HG03139 (cell line): Measurements from ENCODE around the gene TMEM45B.
"Not testable (repeated sequence)": the region's sequence is repeated elsewhere in the genome, so short reads cannot be mapped to it uniquely, and the experiment has no call there.

Experiments
- ATAC-seq: cut with Tn5 transposase; IDR thresholded peaks from one replicate; pipeline ENCODE4 v1.9.1; 2021; ENCODE audit not compliant: unreplicated experiment

The TMEM45B gene

DNA sequence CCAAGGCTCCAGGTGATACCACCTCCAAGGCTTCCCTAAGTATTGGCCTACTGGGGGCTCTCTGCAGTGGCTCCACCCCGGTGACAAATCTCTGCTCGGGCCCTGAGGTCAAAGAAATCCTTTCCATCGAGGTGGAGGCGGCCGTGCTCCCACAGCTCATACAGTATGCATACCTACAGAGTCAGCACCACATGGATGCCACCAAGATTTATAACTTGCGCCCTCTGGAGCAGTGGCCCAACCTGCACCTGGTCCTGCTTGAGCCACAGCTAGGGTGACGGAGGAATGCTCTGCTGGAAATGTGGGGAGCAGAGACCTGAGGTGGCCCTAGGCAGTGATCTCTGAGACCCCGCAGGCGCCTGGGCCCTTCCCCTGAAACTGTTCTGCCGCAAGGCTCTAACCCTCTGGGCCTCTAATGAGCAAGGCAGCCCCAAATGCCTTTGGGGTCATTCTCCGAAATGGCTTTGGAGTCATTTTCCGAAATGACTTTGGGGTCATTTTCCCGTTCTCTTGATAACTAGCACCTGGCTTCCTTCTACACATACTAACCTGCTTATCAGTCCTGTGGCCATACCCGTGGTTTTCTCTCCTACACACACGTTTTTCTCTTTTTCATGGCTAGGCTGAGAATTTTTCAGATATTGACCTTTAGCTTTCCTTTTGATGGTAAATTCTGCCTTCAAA lies 33.9 kb downstream of the TMEM45B start:
- no peak for ATAC-seq

DNA sequence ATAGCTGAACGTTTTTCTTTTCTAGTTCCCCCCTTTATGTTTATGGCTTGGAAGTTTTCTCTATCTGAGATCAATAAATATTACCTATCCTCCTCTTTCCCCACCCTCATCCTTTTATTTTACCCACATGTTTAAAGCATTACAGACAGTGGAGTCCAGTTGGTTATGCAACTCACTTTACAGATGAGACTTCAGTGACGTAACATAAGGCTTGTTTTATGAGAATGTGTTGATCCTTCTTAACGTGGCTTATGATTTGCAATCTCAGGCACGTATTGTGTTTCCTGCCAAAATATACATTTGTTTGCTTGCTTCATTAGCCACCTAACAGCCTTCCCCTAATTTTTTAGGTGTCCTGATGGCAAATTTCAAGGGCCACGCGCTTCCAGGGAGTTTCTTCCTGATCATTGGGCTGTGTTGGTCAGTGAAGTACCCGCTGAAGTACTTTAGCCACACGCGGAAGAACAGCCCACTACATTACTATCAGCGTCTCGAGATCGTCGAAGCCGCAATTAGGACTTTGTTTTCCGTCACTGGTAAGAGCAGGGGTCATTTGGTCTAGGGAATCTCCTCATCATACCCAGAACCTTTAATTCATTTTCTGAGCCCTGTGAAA lies 36.6 kb downstream of the TMEM45B start:
- no peak for ATAC-seq

DNA sequence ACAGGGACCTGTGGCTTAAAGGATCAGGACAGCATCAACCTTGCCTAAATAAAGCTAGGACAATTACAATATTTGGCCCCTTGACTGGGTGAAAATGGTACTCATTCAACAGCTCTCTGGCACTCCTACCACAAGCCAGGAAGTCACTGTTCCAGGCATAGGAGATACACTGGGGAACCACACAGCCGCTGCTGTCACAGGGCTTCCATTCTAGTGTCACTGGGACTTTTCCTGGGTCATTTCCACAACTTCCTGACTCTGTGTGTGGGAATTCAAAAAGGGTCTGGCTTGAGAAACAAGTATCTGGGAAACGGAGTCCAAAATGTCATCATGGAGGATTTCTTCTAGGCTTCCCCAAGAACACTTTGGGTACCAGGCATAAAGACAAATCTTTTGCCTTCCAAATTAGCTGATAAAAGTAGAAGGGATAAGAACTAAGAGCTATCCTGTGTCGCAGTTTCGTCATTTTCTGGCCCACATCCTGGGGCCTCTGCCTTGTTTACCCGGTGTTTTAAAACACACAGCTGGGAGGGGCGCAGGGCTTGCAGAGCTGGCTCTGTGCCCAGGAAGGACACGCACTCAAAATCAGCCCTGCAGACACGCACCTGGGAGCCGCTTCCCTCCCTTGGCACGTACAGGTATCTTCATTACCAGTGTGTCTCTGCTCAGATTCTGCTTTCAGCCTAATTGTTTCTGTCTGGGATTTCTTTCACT lies 38.0 kb downstream of the TMEM45B start:
- no peak for ATAC-seq

DNA sequence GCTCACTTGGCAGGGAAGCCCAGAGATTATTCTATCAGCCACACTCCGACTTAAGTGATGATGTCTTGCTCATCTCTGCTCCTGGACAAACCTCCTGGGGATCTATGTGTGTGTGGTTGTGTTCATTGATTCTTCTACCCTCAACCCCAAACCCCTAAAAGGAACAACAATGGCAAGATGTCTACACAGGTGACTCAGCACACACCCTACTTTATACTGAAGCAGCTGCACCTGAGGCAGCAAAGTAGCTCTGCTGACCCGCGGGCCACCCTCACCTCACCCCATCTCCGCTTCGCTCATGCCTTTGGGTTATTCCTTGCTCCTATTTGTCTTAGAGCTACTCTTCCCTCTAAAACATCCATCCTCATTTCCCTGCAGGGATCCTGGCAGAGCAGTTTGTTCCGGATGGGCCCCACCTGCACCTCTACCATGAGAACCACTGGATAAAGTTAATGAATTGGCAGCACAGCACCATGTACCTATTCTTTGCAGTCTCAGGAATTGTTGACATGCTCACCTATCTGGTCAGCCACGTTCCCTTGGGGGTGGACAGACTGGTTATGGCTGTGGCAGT lies 38.7 kb downstream of the TMEM45B start:
- ATAC-seq: no peak

DNA sequence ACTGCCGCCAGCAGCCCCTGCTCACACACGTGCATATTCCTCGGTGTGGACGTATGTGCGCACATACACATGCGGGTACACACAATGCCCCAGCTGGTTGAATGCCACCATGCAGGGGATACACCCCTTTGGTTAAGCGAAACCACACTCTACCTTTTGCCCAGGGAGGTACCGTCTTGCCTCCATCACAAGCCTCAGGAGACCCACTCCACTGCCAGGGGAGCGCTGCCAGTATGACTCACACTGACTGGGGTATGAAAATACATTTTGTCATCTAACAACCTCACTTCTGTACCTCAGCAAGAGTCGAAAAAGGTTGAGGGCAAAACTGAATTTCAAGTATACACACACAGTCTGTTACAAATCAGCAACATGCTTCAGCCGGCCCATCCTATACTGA lies 39.4 kb downstream of the TMEM45B start:
- no peak for ATAC-seq

DNA sequence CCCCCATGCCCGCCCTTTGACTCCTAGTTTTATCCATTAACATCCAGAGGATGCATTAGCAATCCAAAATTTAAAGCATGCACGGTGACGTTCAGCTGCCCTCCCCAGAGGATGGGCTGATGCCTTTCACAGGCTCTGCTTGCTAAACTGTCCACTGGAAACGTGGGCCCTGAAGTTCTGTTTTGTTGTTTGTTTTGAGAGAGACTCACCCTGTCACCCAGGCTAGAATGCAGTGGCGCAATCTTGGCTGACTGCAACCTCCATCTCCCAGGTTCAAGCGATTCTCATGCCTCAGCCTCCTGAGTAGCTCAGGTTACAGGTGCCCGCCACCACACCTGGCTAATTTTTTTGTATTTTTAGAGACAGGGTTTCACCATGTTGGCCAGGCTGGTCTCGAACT lies 40.4 kb downstream of the TMEM45B start:
- no peak for ATAC-seq

DNA sequence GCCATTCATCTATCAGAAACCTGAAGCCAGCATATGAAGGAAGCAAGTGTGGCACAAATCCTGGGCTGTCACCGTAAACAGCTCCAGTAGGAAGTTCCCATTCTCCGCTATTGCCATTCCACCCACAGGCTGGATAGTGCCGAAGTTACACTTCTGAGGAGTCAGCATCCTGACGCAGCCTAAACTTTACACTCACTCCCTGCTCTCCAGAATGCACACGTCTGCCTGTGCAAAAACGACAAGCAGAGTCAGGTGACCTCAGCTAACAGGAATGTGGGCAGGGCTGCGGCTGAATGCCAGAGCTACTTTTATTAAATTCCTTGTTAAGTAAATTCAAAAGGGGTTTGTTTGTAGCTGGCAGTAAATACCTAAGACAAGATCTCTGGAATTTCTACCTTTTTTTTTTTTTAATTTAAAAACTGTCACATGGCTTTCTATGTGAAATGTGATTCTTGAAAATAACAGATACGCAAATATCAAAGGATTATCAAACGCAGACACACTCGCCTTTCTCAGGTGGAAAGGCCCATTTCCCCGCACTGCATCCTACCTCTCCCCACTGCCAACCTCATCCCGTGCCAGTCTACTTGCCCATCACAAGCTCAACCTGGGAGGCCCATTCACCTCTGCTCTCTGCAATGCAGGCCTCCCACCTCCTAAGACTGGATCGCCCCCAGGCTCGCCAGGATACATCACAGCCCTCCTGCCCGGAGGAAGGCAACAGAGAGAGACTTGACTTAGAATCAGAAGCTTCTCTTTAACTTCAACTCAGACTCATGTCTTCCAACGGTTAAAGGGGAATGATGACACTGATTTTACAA lies 46.3 kb downstream of the TMEM45B start:
- no peak for ATAC-seq

DNA sequence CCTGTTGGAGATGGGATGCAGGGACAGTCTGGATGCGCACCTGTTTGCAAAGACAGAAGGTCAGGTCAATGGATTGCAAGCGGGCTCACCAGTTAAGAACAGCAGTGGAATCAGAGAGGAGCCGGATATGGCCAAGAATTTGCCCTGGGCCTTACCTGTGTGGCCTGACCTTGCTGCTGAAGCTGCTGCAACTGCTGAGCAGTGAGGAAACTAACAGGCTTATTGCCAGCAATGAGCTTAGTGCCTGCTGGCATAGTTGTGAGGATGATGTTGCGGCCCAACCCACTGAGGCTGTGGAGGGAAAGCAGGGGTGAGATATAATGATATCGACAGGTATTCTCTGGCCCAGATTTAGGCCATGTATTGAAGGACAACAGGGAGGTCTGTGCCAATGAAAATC lies 49.2 kb downstream of the TMEM45B start:
- no peak for ATAC-seq

DNA sequence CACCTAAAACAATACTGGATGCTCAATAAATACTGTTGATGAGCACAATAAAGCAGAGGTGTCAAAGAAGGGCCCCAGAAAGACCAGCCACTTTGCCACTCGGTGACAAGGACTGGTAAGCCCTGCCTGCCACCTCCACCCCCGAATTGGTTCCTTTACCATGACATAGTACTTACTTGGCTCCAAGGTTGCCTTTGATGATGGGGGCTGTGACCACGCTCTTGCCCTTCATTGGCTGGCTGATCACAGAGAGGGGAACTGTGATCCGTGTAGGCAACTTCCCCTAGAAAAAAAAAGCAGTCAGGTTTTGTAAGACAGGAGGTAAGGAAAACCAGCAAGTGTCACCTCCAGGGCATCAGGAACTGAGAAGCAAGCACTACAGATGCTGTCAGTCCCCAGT lies 50.1 kb downstream of the TMEM45B start:
- no peak for ATAC-seq

DNA sequence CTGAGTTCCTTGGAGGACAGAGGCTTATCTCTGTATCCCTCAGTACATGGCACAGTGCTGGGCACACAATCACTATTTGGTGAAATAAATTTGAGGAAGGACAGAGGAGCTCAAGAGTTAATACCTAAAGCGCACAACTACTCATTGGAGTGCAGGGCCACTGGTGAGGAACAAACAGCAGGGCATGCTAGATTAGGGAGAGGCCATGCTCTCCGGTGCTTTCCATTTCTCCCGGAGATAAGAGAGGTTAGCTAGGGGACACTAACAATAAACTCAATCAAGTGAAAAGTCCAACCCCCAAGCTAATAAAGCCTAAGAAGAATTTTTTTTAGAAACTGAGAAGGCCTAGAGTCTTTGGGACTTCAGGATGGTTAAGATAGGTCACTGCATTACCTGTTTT lies 50.7 kb downstream of the TMEM45B start:
- ATAC-seq: no peak

DNA sequence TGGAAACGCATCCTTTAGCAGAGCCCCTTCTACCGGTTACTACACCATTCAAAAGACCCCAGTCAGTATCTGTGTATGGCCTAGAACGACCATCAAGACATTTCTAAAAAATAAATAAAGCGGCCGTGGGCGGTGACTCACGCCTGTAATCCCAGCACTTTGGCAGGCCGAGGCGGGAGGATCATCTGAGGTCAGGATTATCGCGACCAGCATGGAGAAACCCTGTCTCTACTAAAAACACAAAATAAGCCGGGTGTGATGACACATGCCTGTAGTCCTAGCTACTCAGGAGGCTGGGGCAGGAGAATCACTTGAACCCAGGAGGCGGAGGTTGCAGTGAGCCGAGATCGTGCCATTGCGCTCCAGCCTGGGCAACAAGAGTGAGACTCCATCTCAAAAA lies 53.0 kb downstream of the TMEM45B start:
- not testable (repeated sequence) for ATAC-seq

DNA sequence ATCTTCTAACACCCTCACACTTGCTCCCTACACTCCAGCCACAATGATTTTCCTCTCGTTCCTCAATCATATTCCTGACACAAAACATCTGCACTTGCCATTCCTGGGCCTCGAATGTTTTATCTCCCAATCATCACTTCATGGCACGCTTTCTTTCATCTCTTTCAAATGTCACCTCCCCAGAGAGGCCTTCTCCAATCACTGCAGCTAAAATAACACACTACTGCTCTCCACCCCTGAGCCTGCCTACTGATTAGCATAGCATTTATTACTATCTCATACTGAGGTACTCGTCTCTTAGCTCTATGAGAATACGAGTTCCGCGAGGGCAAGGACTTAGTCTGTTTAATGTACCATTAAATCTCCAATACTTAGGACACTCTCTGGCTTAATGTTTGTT lies 56.3 kb downstream of the TMEM45B start:
- ATAC-seq: no peak

DNA sequence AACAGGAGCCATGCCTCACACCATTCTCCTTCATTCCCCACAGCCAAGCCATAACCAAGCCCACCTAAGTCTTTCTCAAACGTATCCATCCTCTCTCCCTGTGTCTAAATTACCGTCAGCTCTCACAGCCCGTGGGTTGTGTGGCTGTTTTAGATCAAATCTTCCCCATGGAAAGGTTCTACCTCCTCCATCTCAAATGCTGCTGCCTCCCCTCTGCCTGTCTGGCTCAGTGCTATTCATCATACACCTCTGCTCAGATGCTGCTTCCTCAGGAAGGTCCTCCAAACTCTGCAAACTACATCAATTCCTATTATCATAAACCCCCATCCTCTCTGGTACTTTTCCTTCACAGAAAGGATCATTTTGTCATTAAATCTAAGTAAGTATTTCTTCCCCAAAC lies 64.7 kb downstream of the TMEM45B start:
- ATAC-seq: no peak

DNA sequence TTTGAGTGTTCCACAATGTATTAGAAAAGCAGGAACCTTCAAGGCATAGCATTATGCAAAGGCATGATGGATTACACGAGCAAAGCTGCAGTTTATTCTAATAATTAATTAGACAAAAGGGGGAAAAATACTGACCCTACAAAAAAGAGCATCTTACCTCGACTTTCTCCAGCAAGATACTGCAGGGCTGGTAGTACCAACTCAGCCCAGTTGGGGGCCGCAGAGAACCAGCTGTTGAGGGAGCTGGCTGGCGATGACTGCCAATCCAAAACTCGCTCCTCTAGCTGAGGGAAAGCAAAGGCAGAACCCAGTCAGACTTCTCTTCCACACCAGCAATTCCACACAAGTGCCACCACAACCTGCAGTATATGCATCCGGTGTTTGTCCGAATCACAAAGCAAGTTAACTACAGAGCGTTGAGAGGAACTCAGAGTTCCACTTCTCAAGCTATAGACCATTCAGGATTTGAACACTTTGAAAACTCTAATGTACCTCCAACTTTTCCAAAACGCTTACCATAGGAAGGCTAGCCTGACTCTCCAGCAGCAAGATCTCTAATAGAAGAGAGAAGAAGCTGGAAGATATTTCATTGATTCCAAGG lies 66.0 kb downstream of the TMEM45B start:
- peak; percentile 71 for ATAC-seq

DNA sequence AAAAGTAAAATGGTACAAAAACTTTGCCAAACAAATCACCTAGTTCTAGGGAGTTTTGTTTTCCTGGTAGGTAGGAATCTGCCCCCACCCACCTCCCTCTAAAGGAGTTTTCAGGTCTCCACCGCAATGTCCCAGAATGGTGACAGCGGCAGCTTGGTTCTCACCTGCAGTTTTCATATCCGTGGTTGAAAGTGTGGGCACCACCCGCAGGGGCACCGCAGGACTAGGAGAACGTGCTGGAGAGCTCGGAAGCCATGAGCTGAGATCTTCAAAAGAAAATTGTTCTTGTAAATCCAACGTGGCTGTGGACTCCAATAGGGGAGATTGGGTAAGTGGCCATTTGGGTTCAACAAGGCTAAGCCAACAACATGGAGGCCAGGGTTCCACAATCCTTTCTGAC lies 68.9 kb downstream of the TMEM45B start:
- no peak for ATAC-seq

DNA sequence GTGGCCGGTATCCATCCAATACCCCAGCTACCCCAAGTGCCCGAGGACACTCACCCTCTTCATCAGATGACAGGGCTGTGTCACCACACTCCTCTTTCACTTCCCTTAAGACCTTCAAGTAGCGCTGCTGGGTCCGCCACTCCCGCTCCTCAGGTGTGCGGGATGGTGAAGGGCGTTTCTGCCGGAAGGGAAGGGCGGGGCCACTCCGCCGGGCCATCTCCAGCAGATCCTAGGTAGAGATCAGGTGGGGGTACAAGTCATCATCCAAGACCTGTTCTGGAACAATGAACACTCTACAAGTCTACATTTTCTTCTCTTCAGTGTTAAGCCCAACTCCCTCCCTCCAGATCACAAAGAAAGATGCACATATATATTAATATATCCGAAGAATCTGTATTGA lies 69.7 kb downstream of the TMEM45B start:
- no peak for ATAC-seq

DNA sequence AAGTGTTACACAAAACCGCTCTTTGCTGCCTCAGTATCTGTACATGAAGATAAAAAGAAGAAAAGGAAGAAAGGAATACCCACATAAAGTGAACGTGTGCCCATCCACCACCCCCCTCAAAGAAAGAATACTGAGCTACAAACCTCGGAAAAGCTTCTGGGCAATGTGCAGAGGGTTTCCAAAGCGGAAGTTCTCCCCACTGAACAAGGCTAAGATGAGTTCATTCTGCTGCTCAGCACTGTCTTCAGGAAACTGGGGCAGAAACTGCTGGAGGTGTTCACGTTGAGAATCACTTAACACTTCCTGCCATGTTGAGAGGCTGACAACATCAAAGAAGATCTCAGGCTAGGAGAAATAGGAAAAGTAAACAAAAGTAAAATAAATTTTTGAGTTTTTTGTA lies 72.8 kb downstream of the TMEM45B start:
- no peak for ATAC-seq

DNA sequence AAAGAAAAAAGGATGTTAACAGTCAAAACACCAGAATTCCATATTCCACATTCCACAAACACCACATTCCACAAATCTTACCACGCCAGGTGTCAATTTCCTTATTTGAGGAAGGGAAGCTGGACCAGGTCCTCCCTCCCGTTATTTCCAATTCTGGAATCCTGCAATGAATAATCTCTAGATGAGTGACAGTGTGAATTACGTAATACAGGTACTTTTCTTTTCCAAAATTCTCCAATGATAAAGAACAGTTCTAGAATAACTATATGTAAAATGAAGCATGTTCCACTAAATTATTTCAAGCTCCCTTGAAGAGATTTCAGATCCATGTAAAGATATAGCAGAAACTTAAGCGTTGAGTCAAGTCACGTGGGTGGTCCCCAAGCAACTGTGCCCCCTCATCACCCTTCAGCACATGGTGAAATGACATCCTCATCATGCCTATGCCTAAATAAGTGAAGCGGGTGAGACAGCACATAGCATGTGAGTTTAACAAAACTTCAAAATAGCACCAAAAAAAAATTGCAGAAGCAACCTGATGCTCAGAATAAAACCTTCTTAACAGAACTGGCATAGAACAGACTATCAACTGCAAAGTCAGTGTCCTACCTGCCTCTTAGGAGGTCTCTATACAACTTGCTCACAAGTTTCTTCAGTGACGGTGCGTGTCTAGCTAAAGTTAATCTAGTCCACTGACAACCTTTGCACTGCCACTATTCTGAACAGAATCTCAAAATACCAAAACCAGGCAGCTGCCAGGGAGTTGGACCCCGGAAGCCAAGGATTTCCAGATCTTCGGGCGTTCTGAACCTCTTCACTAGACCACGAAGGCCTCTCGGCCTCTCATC lies 78.9 kb downstream of the TMEM45B start:
- ATAC-seq: peak; percentile 16

DNA sequence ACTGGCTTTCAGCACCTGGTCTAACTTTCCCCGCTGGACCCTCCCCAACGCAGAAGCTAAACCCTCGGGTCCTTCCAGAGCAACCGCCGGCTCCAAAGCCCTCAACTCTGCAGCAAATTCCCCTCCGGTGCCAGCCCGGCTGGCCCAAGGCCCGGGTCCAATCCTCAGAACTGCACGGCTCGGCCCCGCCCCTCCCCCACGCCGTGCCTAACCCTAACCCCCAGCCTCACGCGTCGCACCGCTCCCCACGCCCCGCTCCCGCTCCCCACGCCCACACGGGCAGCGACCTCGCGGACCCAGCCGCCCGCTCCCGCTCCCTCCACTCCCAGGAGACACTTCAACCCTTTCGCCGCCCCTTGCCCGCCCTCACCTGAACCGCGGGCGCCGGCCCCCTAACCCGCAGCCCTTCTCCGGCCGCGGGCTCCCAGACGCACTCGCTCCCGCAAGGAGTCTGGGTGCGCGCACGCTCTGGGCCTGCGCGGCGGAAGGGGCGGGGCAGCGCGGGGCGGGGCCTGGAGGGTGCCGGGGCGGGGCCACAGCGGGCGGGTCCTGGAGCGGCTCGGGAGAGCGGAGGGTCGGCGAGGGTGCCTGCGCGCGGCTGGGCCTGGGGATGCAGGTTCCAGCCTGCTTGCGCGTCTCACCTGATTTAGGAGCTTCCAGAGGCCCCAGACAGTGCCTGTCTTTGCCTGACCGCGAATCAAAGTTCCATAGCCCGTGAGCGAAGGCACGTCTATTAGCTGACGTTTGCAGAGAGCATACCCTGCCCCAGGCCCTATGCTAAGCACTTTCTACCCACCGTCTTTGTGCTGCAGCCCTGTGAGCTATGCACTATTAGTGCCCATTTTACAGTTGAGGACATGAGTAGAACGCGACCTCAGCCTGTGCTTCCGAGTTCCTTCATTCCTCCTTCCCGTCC lies 79.7 kb downstream of the TMEM45B start, which contains the start of gene NFRKB:
Gene NFRKB (minus strand): TSS at position 453 of the 916 bp plus-strand sequence. CDS start 2,729 bp downstream, outside the sequence.
- ATAC-seq: peak; percentile 97
